Endothelial cell of umbilical vein (primary cell): ENCODE results near the gene PLA2G4F. TPM values are rescaled to one million over a fixed set of nuclear protein-coding genes. Genes with fewer than 3 reads are reported as not detected.

Source experiments
- BruUV-seq: library from RNA; stranded (reverse); fragments of 400-500 nt; replicated peaks from 2 replicates; lab custom pipeline; 2021; lab: Mats Ljungman, UMichigan
- CTCF ChIA-PET: fragments of 300-600, 350-600 bp; sonication (Branson Sonifier 250); formaldehyde crosslinking; loops from one replicate; lab custom pipeline; 2021; ENCODE audit warnings: antibody characterized with exemption, inconsistent platforms; lab: Charles Lee
- POLR2A ChIA-PET: fragments of 300-600, 350-600 bp; sonication (Branson Sonifier 250); formaldehyde crosslinking; loops from one replicate; lab custom pipeline; 2021; ENCODE audit warnings: antibody characterized with exemption, inconsistent platforms; lab: Charles Lee
- DNase-seq: peaks from one replicate; pipeline ENCODE4 v3.0.0-alpha.2; 2011; ENCODE audit warnings: low read depth, low spot score
- FAIRE-seq: peaks from 2 replicates; lab custom pipeline; 2011; peaks lifted over from hg19 to GRCh38; lab: Jason Lieb, UNC
- H2AFZ ChIP-seq: 2 replicates; pipeline ENCODE4 v1.6.0; 2012; ENCODE audit warnings: low read depth, low read length, control low read depth, inconsistent platforms
- H3K27ac ChIP-seq: 2 replicates; pipeline ENCODE4 v1.5.1; 2011; ENCODE audit warnings: low read depth, mild to moderate bottlenecking, control low read depth, low read length, moderate library complexity; ENCODE audit not compliant: insufficient read depth
- H3K27me3 ChIP-seq, 2 experiments: 2 replicates each; pipeline versions ENCODE4 v1.6.0 to v1.6.1; 2011; ENCODE audit warnings: low read length in 2 of 2, mixed read lengths in 1 of 2; ENCODE audit not compliant: control insufficient read depth in 2 of 2, insufficient read depth in 2 of 2
- H3K36me3 ChIP-seq, 2 experiments: 2 replicates in 1 of 2; 3 replicates in 1 of 2; pipeline ENCODE4 v1.5.1; 2011; ENCODE audit warnings: low read length in 2 of 2, mild to moderate bottlenecking in 1 of 2, moderate library complexity in 1 of 2; ENCODE audit not compliant: control insufficient read depth in 2 of 2, insufficient read depth in 2 of 2; ENCODE audit errors: extremely low read depth in 1 of 2
- H3K4me1 ChIP-seq: 3 replicates; pipeline ENCODE4 v1.5.1; 2011; ENCODE audit warnings: mild to moderate bottlenecking, low read length; ENCODE audit not compliant: control insufficient read depth, insufficient read depth; ENCODE audit errors: extremely low read depth
- H3K4me2 ChIP-seq: 2 replicates; pipeline ENCODE4 v1.6.1; 2011; ENCODE audit warnings: low read length, control low read depth, mixed read lengths; ENCODE audit not compliant: insufficient read depth
- H3K4me3 ChIP-seq, 3 experiments: fragments of 200-600 bp in 1 of 3; sonication (generic), shearing (Covaris generic) in 1 of 3; replicated peaks in 1 of 3; 2 replicates each; pipeline ENCODE4 v1.5.1; 2011 to 2016; ENCODE audit warnings: control low read depth in 3 of 3, low read length in 3 of 3, mild to moderate bottlenecking in 2 of 3, inconsistent platforms in 1 of 3, low read depth in 1 of 3, moderate library complexity in 1 of 3; ENCODE audit not compliant: insufficient read depth in 1 of 3
- H3K79me2 ChIP-seq: 2 replicates; pipeline ENCODE4 v1.6.0; 2012; ENCODE audit warnings: low read length, inconsistent platforms; ENCODE audit not compliant: control insufficient read depth, insufficient read depth
- H3K9ac ChIP-seq: replicated peaks from 2 replicates; pipeline ENCODE3; 2011; ENCODE audit warnings: low read length, control low read depth; ENCODE audit not compliant: insufficient read depth; ENCODE audit errors: extremely low read depth
- H3K9me1 ChIP-seq: replicated peaks from 3 replicates; pipeline ENCODE4 v1.6.0; 2011; ENCODE audit warnings: mild to moderate bottlenecking, low read length; ENCODE audit not compliant: control insufficient read depth, insufficient read depth; ENCODE audit errors: extremely low read depth
- H3K9me3 ChIP-seq: replicated peaks from 2 replicates; pipeline ENCODE4 v1.5.1; 2012; ENCODE audit warnings: low read length, inconsistent platforms; ENCODE audit not compliant: control insufficient read depth, insufficient read depth
- H4K20me1 ChIP-seq: replicated peaks from 2 replicates; pipeline ENCODE3; 2011; ENCODE audit warnings: mild to moderate bottlenecking, low read length; ENCODE audit not compliant: control insufficient read depth, insufficient read depth; ENCODE audit errors: extremely low read depth
- CTCF ChIP-seq, 2 donors: IDR thresholded peaks; 1 replicate in 1 of 2; 2 replicates in 1 of 2; pipeline ENCODE4 v1.5.1; 2011; ENCODE audit warnings: low read length in 2 of 2, mild to moderate bottlenecking in 2 of 2, moderate library complexity in 2 of 2, control low read depth in 1 of 2, inconsistent platforms in 1 of 2, low read depth in 1 of 2; ENCODE audit not compliant: insufficient read depth in 1 of 2; ENCODE audit errors: extremely low read depth in 1 of 2
- EZH2 ChIP-seq: IDR thresholded peaks from 2 replicates; pipeline ENCODE4 v1.6.1; 2012; ENCODE audit warnings: borderline replicate concordance, low read depth, mild to moderate bottlenecking, moderate library complexity, low read length, inconsistent platforms; ENCODE audit not compliant: severe bottlenecking
- FOS ChIP-seq: IDR thresholded peaks from 2 replicates; pipeline ENCODE4 v1.6.1; 2011; ENCODE audit warnings: mild to moderate bottlenecking, low read length, moderate library complexity, borderline replicate concordance; ENCODE audit not compliant: insufficient read depth
- GATA2 ChIP-seq: IDR thresholded peaks from 2 replicates; pipeline ENCODE4 v1.7.0; 2011; ENCODE audit warnings: low read depth, mild to moderate bottlenecking, moderate library complexity, mixed read lengths, low read length; ENCODE audit not compliant: insufficient read length, insufficient read depth
- JUN ChIP-seq: IDR thresholded peaks from 2 replicates; pipeline ENCODE4 v1.6.1; 2011; ENCODE audit warnings: borderline replicate concordance, low read depth; ENCODE audit not compliant: insufficient read length, insufficient read depth
- MAX ChIP-seq: IDR thresholded peaks from 2 replicates; pipeline ENCODE4 v1.6.1; 2011; ENCODE audit not compliant: insufficient read depth, insufficient read length
- MYC ChIP-seq: IDR thresholded peaks from one replicate; pipeline ENCODE4 v1.6.1; 2011; ENCODE audit warnings: mild to moderate bottlenecking, low read depth, low read length
- POLR2A ChIP-seq: IDR thresholded peaks from 2 replicates; pipeline ENCODE4 v1.6.1; 2012; ENCODE audit warnings: low read depth, mild to moderate bottlenecking, control low read depth, low read length
- POLR2AphosphoS5 ChIP-seq: IDR thresholded peaks from 2 replicates; pipeline ENCODE4 v1.6.1; 2012; ENCODE audit warnings: low read depth, mild to moderate bottlenecking, control low read depth, low read length, moderate library complexity; ENCODE audit not compliant: insufficient read depth
- dilution Hi-C: fragments of 300-500 bp; cut with MboI; formaldehyde crosslinking; loops from one replicate; pipeline ENCODE4 v1.15.0; 2019; ENCODE audit warnings: low sequenced_read_pairs; ENCODE audit not compliant: extremely low pct_ligation_motif_present
- intact Hi-C: fragments of 100-400 bp; cut with micrococcal nuclease; formaldehyde crosslinking; loops from one replicate; pipeline ENCODE4 v1.10.0; 2022
- polyA plus RNA-seq, 4 experiments: library from polyadenylated mRNA; depleted of rRNA in 3 of 4; stranded (reverse) in 3 of 4; unstranded in 1 of 4; fragments of >200 nt; gene quantifications; 2 replicates each; pipeline versions ENCODE4 v1.2.1 to v1.2.3, GENCODE V29; 2011 to 2012; ENCODE audit warnings: missing spikeins in 1 of 4
- total RNA-seq: library from RNA; stranded (reverse); gene quantifications from 2 replicates; pipeline ENCODE4 v1.2.3, GENCODE V29; 2021

PLA2G4F gene
- total and polyA plus RNA-seq, 2 donors (not counting 3 experiments of a cell fraction or from before 2014, with no cell fraction given), result not detected

GRCh38 chr15:42201801-42202200 lies 45.4 kb upstream of the PLA2G4F start:
- DNase-seq (no peak), FAIRE-seq (no peak)
- Histone ChIP-seq H3K27ac (no peak overlapping the region), H3K4me2 (no peak overlapping the region), H4K20me1 (no peaks in the 10 kb centered on the region), H3K4me1 (peaks cover under 1% of the 10 kb centered on the region), H3K79me2 (peaks cover 10% of the 10 kb centered on the region), H3K9me1 (no peaks in the 10 kb centered on the region), H2AFZ (no peak overlapping the region), H3K27me3 (no peaks in the 10 kb centered on the region), H3K9ac (no peak overlapping the region), H3K9me3 (no peaks in the 10 kb centered on the region), H3K36me3 (peaks cover 3 to 6% of the 10 kb centered on the region in 2 experiments), H3K4me3 (no peak overlapping the region)
- dilution Hi-C loops (no loop called here), intact Hi-C loops (no loop called here)
- no peak for TF ChIP-seq POLR2AphosphoS5
- no peak for TF ChIP-seq POLR2A
- TF ChIP-seq EZH2, result no peak
- no peak for TF ChIP-seq CTCF (IDR thresholded peaks at IDR 0.05; ENCODE audit: extremely low read depth in 1 of 2, insufficient read depth in 1 of 2, low read depth in 1 of 2, low read length in 2 of 2)
- no peak for TF ChIP-seq JUN
- no peak for TF ChIP-seq FOS
- TF ChIP-seq GATA2, result no peak
- no peak for TF ChIP-seq MYC
- no peak for TF ChIP-seq MAX
- CTCF ChIA-PET, result no interaction called here
- BruUV-seq, result no TSS peak
- POLR2A ChIA-PET, result no interaction called here
